IMR-90 (cell line): Measurements from ENCODE around the gene CLIC3. TPM values are rescaled to one million over a fixed set of nuclear protein-coding genes. Genes with fewer than 3 reads are reported as not detected.

Experiments used
- ATAC-seq: fragments of 200-7000 bp; cut with Tn5 transposase; 2 replicates; pipeline ENCODE4 v1.9.1; 2020; ENCODE audit warnings: low read depth, mild to moderate bottlenecking, moderate library complexity
- BruUV-seq: library from RNA; stranded (reverse); fragments of 400-500 nt; replicated peaks from 2 replicates; lab custom pipeline; 2021; lab: Mats Ljungman, UMichigan
- CTCF ChIA-PET: fragments of 300-600 bp; formaldehyde crosslinking; extraction: SDS; loops from one replicate; lab custom pipeline; 2021; ENCODE audit warnings: antibody characterized with exemption; lab: Yijun Ruan, JAX
- POLR2A ChIA-PET: fragments of 300-600 bp; sonication (Branson Sonifier 250); formaldehyde crosslinking; loops from one replicate; lab custom pipeline; 2022; ENCODE audit warnings: antibody characterized with exemption; ENCODE audit not compliant: unreplicated experiment; lab: Charles Lee
- DNase-seq: peaks from one replicate; pipeline ENCODE4 v3.0.0; 2013
- H2AFZ ChIP-seq: replicated peaks from 2 replicates; pipeline ENCODE3; 2013; ENCODE audit warnings: low read length, mild to moderate bottlenecking; ENCODE audit not compliant: poor library complexity
- H2AK5ac ChIP-seq: 2 replicates; pipeline ENCODE4 v1.6.1; 2013; ENCODE audit warnings: low read depth, low read length, inconsistent platforms
- H2AK9ac ChIP-seq: replicated peaks from 2 replicates; pipeline ENCODE3; 2013; ENCODE audit warnings: mild to moderate bottlenecking, low read depth, low read length, moderate library complexity; ENCODE audit not compliant: poor library complexity
- H2BK120ac ChIP-seq: 2 replicates; pipeline ENCODE4 v1.6.1; 2013; ENCODE audit warnings: low read depth, low read length, inconsistent platforms
- H2BK15ac ChIP-seq: 3 replicates; pipeline ENCODE4 v1.6.1; 2013; ENCODE audit warnings: low read depth, low read length, inconsistent platforms
- H2BK20ac ChIP-seq: 2 replicates; pipeline ENCODE4 v1.6.1; 2013; ENCODE audit warnings: low read depth, mild to moderate bottlenecking, inconsistent platforms, low read length, moderate library complexity
- H2BK5ac ChIP-seq: 2 replicates; pipeline ENCODE4 v1.6.1; 2013; ENCODE audit warnings: mild to moderate bottlenecking, low read depth, low read length, inconsistent platforms; ENCODE audit not compliant: poor library complexity, severe bottlenecking
- H3K14ac ChIP-seq: replicated peaks from 2 replicates; pipeline ENCODE4 v1.6.1; 2013; ENCODE audit warnings: low read depth, low read length, inconsistent platforms
- H3K18ac ChIP-seq: 2 replicates; pipeline ENCODE4 v1.6.1; 2013; ENCODE audit warnings: low read depth, low read length, control low read depth
- H3K23ac ChIP-seq: 2 replicates; pipeline ENCODE4 v1.6.1; 2013; ENCODE audit warnings: low read depth, low read length, inconsistent platforms
- H3K27ac ChIP-seq: 2 replicates; pipeline ENCODE4 v1.5.1; 2013; ENCODE audit warnings: mild to moderate bottlenecking, control low read depth, low read length; ENCODE audit not compliant: insufficient read depth
- H3K27me3 ChIP-seq: 2 replicates; pipeline ENCODE4 v1.6.1; 2013; ENCODE audit warnings: low read length; ENCODE audit not compliant: control insufficient read depth, insufficient read depth
- H3K36me3 ChIP-seq: 2 replicates; pipeline ENCODE4 v1.6.1; 2013; ENCODE audit warnings: low read length, mixed read lengths; ENCODE audit not compliant: control insufficient read depth, insufficient read depth
- H3K4ac ChIP-seq: 2 replicates; pipeline ENCODE4 v1.6.1; 2013; ENCODE audit warnings: low read depth, low read length, inconsistent platforms
- H3K4me1 ChIP-seq: 2 replicates; pipeline ENCODE4 v1.6.1; 2013; ENCODE audit warnings: low read length, mixed read lengths; ENCODE audit not compliant: control insufficient read depth, insufficient read depth
- H3K4me2 ChIP-seq: 2 replicates; pipeline ENCODE4 v1.6.1; 2013; ENCODE audit warnings: low read depth, mild to moderate bottlenecking, control low read depth, low read length, moderate library complexity
- H3K4me3 ChIP-seq: 2 replicates; pipeline ENCODE4 v1.5.1; 2013; ENCODE audit warnings: low read depth, mild to moderate bottlenecking, control low read depth, low read length, moderate library complexity; ENCODE audit not compliant: insufficient read depth
- H3K56ac ChIP-seq: 2 replicates; pipeline ENCODE4 v1.6.1; 2013; ENCODE audit warnings: low read length, inconsistent platforms; ENCODE audit not compliant: insufficient read depth; ENCODE audit errors: extremely low read depth
- H3K79me1 ChIP-seq, 2 experiments: 2 replicates each; pipeline ENCODE4 v1.6.1; 2013; ENCODE audit warnings: low read length in 2 of 2, inconsistent platforms in 1 of 2, low read depth in 1 of 2
- H3K9ac ChIP-seq: 2 replicates; pipeline ENCODE4 v1.6.1; 2013; ENCODE audit warnings: low read depth, low read length, control low read depth
- H3K9me1 ChIP-seq: 2 replicates; pipeline ENCODE4 v1.6.1; 2013; ENCODE audit warnings: low read length, inconsistent platforms; ENCODE audit not compliant: insufficient read depth
- H3K9me3 ChIP-seq: 2 replicates; pipeline ENCODE4 v1.6.1; 2013; ENCODE audit warnings: low read length; ENCODE audit not compliant: control insufficient read depth, insufficient read depth
- H4K20me1 ChIP-seq: 2 replicates; pipeline ENCODE4 v1.6.1; 2013; ENCODE audit warnings: low read length, inconsistent platforms; ENCODE audit not compliant: insufficient read depth
- H4K5ac ChIP-seq: 2 replicates; pipeline ENCODE4 v1.6.1; 2013; ENCODE audit warnings: mild to moderate bottlenecking, low read depth, low read length, control low read depth
- H4K8ac ChIP-seq, 2 experiments: 2 replicates each; pipeline ENCODE4 v1.6.1; 2013; ENCODE audit warnings: low read depth in 2 of 2, low read length in 2 of 2, control low read depth in 1 of 2, inconsistent platforms in 1 of 2
- H4K91ac ChIP-seq: 2 replicates; pipeline ENCODE4 v1.6.1; 2013; ENCODE audit warnings: low read depth, low read length, inconsistent platforms; ENCODE audit not compliant: insufficient read depth
- BHLHE40 ChIP-seq: fragments of 150-350 bp; IDR thresholded peaks from 2 replicates; pipeline ENCODE4 v1.6.1; 2016; ENCODE audit warnings: mild to moderate bottlenecking, low read depth, low read length
- CHD1 ChIP-seq: IDR thresholded peaks from 2 replicates; pipeline ENCODE4 v1.6.1; 2012; ENCODE audit warnings: low read depth, low read length, improper control_type of control experiment
- CTCF ChIP-seq: conservative IDR thresholded peaks from 2 replicates; pipeline ENCODE4 v1.5.1; 2012; ENCODE audit warnings: mild to moderate bottlenecking, low read depth, low read length, improper control_type of control experiment
- ELK1 ChIP-seq: fragments of 150-350 bp; IDR thresholded peaks from 2 replicates; pipeline ENCODE4 v1.6.1; 2016; ENCODE audit warnings: low read depth, mild to moderate bottlenecking, low read length, moderate library complexity, borderline replicate concordance
- FOS ChIP-seq: fragments of 150-350 bp; IDR thresholded peaks from 2 replicates; pipeline ENCODE4 v1.6.1; 2016; ENCODE audit warnings: low read depth, low read length
- MAFK ChIP-seq: IDR thresholded peaks from 2 replicates; pipeline ENCODE4 v1.6.1; 2012; ENCODE audit warnings: low read depth, low read length, improper control_type of control experiment
- MXI1 ChIP-seq: IDR thresholded peaks from 2 replicates; pipeline ENCODE4 v1.6.1; 2012; ENCODE audit warnings: low read depth, mild to moderate bottlenecking, low read length, moderate library complexity, borderline replicate concordance
- NFE2L2 ChIP-seq: fragments of 150-350 bp; IDR thresholded peaks from 2 replicates; pipeline ENCODE4 v1.6.1; 2016; ENCODE audit warnings: low read depth, mild to moderate bottlenecking, low read length
- POLR2A ChIP-seq: IDR thresholded peaks from 2 replicates; pipeline ENCODE4 v1.6.1; 2012; ENCODE audit warnings: mild to moderate bottlenecking, low read depth, low read length
- RCOR1 ChIP-seq: IDR thresholded peaks from 2 replicates; pipeline ENCODE4 v1.6.1; 2012; ENCODE audit warnings: mild to moderate bottlenecking, low read length, improper control_type of control experiment; ENCODE audit not compliant: insufficient replicate concordance
- RFX5 ChIP-seq: IDR thresholded peaks from 2 replicates; pipeline ENCODE4 v1.8.0; 2012; ENCODE audit warnings: low read depth, mild to moderate bottlenecking, low read length, moderate library complexity
- SMC3 ChIP-seq: fragments of 150-350 bp; IDR thresholded peaks from 2 replicates; pipeline ENCODE4 v1.6.1; 2016; ENCODE audit warnings: low read depth, mild to moderate bottlenecking, antibody characterized with exemption, low read length, moderate library complexity
- WGBS, 2 experiments: methylation state at CpG; one replicate each; pipeline versions ENCODE4 v1.1.5 to v1.1.7; 2013; ENCODE audit warnings: missing lambda C conversion rate in 2 of 2; ENCODE audit not compliant: insufficient read length in 1 of 2; ENCODE audit errors: extremely low coverage in 2 of 2; 5-methylcytosine and 5-hydroxymethylcytosine counted together
- dilution Hi-C: fragments of 300-500 bp; cut with HindIII; formaldehyde crosslinking; loops from one replicate; pipeline ENCODE4 v1.14.3; 2018; ENCODE audit warnings: low sequenced_read_pairs; ENCODE audit not compliant: unreplicated experiment
- in situ Hi-C: fragments of 300-500 bp; cut with MboI; formaldehyde crosslinking; loops from 3 replicates; pipeline ENCODE4 v1.14.3; 2019; ENCODE audit warnings: low sequenced_read_pairs, inconsistent platforms, mixed read lengths
- intact Hi-C: fragments of 100-400 bp; cut with micrococcal nuclease; formaldehyde crosslinking; loops from 2 replicates; pipeline ENCODE4 v1.10.0; 2022
- polyA plus RNA-seq, 3 experiments: library from polyadenylated mRNA; depleted of rRNA; stranded (reverse); fragments of >200 nt; gene quantifications; 2 replicates each; pipeline ENCODE4 v1.2.3, GENCODE V29; 2012; ENCODE audit warnings: low replicate concordance in 1 of 3
- total RNA-seq: library from RNA; depleted of rRNA; stranded (reverse); fragments of >200 nt; gene quantifications from 2 replicates; pipeline ENCODE4 v1.2.3, GENCODE V29; 2012
- TF ChIP-seq, protein P1 (sequence below): fragments of 150-350 bp; IDR thresholded peaks from 2 replicates; pipeline ENCODE4 v1.6.1; 2017; ENCODE audit warnings: mild to moderate bottlenecking, antibody characterized with exemption, low read length, low read depth

The CLIC3 gene
- total and polyA plus RNA-seq, 2 of the 4 experiments (the other 2 are of a cell fraction) = 0.18 to 1.7 TPM

DNA sequence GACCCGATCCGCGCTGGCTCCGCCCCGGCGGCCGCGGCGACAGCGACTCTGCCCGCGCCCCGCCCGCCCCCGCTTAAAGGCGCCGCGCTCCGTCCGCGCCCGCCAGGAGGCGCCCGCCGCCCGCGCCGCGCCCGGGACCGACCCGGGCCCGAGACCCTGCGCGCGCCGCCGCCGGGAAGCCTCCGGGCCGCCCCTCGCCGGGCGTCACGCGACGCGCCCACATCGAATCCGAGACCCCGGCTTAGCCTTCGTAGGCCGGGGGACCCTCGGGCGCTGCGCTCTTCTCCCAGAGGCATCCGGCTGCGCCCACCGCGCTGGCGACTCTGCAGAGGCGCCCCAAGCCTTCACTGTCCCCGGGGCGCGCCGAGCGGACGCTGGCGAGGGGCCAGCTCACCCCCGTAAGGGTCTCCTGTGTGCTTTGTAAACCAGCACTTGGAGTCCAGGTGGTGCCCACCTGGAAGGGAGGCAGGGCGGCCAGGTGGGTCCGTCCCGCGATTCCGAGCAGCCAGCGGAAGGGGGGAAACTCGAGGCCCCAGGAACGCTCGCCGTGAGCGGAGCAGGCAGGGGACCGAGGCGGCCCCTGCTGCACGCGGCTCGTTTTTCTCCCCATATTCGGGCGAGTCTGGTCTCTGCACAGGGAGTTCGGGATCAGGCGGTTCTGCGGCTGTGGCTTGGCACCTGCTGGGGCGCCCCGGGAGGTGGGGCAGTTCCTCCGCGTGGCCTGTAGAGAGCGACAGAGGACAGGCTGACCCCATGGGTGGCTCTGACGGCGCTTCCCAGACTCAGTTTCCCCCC, 32.1 kb upstream of the CLIC3 start:
- Histone ChIP-seq H4K20me1 (no peaks in the 10 kb centered on the region; the same call in 1 of the 2 replicates), H4K91ac (no peak overlapping the region), H3K79me1 (peaks cover 0 to 7% of the 10 kb centered on the region in 2 experiments; a peak in 2 of 4 replicates), H3K23ac (peak overlapping the region; percentile 59; the same call in 1 of the 2 replicates), H3K27me3 (no peaks in the 10 kb centered on the region; the same call in 1 of the 2 replicates), H3K4ac (no peak overlapping the region), H2BK20ac (no peak overlapping the region), H3K9me3 (no peaks in the 10 kb centered on the region), H3K18ac (peak overlapping the region; percentile 19; the same call in 1 of the 2 replicates), H3K9ac (peak overlapping the region; percentile 64), H2AFZ (peak overlapping the region; percentile 92), H3K4me3 (peak overlapping the region; percentile 88), H4K5ac (peak overlapping the region; percentile 6; the same call in 1 of the 2 replicates), H3K4me1 (peaks cover 5% of the 10 kb centered on the region), H4K8ac (peak overlapping the region in 1 of 2 experiments; percentile 39; a peak in 1 of 4 replicates), H3K36me3 (no peaks in the 10 kb centered on the region), H3K4me2 (peak overlapping the region; percentile 85), H3K9me1 (peaks cover 4% of the 10 kb centered on the region; the same call in 1 of the 2 replicates), H2BK120ac (0 out of 2 replicates have a peak overlapping the region, but pooled peaks have one; percentile 23), H2BK15ac (no peak overlapping the region), H2AK5ac (peak overlapping the region; percentile 30; the same call in 1 of the 2 replicates), H3K27ac (no peak overlapping the region; the same call in 1 of the 2 replicates), H2BK5ac (no peak overlapping the region), H3K14ac (no peak overlapping the region), H3K56ac (no peak overlapping the region), H2AK9ac (peak overlapping the region; percentile 90)
- BruUV-seq = no TSS peak
- ChIA-PET CTCF (interaction anchor here (0.6 to 1.4 kb wide), 10 partner anchors 18 to 239 kb away, joined by 3 to 9 read pairs (median 3); partner anchors contain the start of genes AJM1, NPDC1 and PAXX), POLR2A (no interaction called here)
- dilution Hi-C loops = no loop called here
- in situ Hi-C loops = no loop called here
- ATAC-seq = peak; percentile 83
- intact Hi-C loops = loop anchor here (1.0 to 2.0 kb wide), 2 partner anchors 22 to 241 kb away; no protein-coding TSS in a partner anchor
- peak; percentile 11 for DNase-seq
- 2% methylated on average over 54 of the region's 98 CpGs; no CpG with 5 or more reads in 1 of the 2 experiments for WGBS, 2 experiments
- TF ChIP-seq SMC3 = no peak
- no peak for TF ChIP-seq RCOR1
- no peak for TF ChIP-seq RFX5
- TF ChIP-seq CTCF = peak; percentile 40
- TF ChIP-seq, protein P1, sequence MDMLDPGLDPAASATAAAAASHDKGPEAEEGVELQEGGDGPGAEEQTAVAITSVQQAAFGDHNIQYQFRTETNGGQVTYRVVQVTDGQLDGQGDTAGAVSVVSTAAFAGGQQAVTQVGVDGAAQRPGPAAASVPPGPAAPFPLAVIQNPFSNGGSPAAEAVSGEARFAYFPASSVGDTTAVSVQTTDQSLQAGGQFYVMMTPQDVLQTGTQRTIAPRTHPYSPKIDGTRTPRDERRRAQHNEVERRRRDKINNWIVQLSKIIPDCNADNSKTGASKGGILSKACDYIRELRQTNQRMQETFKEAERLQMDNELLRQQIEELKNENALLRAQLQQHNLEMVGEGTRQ = no peak
- TF ChIP-seq CHD1 = no peak
- no peak for TF ChIP-seq NFE2L2
- TF ChIP-seq FOS = no peak
- TF ChIP-seq POLR2A = no peak
- no peak for TF ChIP-seq ELK1
- no peak for TF ChIP-seq BHLHE40
- no peak for TF ChIP-seq MXI1
- TF ChIP-seq MAFK = no peak
